EL (cell line): ENCODE results near the gene EFCAB8.
"Not testable (repeated sequence)": the region's sequence is repeated elsewhere in the genome, so short reads cannot be mapped to it uniquely, and the experiment has no call there.

Experiments
- DNase-seq: peaks from one replicate; pipeline ENCODE4 v3.0.0-alpha.2; 2016

EFCAB8 gene

GRCh38 chr20:32888636-32889035, 29.9 kb downstream of the EFCAB8 start:
- DNase-seq: no peak

DNA sequence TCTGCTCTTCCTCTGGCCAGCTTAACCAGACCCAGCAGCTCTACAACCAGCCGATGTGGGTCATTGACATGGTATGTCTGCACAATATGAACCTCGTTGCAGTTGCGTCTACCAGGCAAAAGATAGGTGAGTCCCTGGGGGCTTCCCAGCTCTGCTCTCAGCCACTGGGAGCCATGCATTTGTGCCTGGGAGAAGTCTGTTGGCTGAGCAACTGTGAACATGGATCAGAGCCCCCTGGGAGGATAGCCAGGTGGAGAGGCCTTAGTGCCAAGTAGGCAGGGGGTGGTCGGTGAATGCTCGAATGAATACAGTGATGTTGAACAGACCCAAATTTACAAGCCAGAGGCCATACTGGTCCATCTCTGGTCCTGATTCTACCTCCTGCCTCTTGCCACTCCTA, 30.6 kb downstream of the EFCAB8 start:
- DNase-seq: no peak

DNA sequence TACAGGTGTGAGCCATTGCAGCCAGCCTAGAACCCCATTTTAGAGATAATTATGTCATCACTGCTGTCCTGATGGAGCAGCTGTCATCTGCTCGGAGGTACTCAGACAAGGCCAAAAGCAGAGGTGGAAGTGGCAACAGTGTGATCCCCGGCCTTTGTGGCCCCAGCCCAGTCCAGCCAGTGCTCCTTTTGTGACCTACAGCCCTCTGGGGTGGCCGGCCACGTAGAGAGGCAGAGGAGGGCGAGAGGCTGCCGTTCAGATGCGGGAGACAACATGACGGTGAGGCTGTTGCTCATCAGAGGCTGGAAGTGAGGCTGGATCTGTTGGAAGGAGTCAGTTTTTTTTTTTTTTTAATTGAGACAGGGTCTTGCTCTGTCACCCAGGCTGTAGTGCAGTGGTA, 32.8 kb downstream of the EFCAB8 start:
- no peak for DNase-seq

DNA sequence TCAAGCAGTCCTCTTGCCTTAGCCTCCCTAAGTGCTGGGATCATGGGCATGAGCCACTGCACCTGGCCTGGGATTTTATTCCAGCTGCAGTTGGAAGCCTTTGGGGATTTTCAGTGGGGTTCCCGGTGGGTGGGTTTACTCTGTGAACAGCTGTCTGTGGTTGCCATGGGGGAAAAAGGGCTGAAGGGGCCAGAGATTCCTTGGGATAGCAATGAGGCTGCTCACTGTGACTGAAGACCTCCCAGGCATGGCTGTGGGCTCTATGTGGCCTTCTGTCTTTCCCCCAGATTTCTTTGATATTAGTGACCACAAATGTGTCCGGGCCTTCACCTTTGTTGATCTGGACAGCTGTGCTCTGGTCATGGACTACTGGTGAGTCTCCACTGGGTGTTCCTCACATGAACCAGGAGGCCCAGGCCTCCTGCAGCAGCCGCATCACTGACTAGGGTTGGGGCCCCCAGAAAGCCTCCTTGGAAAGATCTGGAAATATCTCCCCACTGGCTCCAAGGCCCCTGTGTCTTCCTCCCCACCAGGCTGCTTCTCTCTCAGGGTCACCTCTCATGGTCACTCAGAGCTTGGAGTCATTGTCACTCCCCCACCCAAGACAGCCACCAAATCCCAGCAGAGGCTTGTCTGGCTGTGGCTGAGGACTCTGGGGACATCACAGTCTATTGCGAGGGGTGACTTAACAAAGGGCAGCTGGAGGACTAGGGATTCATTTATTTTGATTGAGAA, 33.4 kb downstream of the EFCAB8 start:
- no peak for DNase-seq

- no peak for DNase-seq
These were observed 34.7 kb downstream of the EFCAB8 start for GRCh38 chr20:32893263-32894025.

DNA sequence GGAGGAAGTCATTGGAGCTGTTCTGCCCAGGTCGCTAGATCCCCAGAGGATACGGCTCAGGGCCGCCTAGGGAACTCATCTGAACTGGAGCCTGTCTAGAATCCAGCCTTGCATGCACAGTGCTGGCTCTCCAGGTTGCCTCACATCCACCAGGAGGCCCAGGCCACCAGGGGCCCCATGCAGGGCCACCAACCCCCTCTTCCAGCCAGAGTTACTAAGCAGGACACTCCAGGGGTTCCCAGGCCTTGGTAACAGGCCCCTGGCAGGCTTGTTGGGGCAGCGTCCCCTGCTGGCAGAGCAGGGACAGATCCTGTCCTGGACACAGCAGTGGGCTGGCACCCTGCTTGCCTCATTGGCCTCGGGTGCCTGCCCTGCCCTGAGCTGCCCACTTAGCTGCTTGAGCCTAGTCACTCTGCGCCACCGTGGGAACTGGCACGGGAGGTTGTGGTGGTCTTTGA, 35.3 kb downstream of the EFCAB8 start:
- DNase-seq: peak; percentile 24

- DNase-seq: no peak
These were observed 36.1 kb downstream of the EFCAB8 start for GRCh38 chr20:32894711-32895355.

- DNase-seq: no peak
These were observed 38.0 kb downstream of the EFCAB8 start for GRCh38 chr20:32896521-32897280.

DNA sequence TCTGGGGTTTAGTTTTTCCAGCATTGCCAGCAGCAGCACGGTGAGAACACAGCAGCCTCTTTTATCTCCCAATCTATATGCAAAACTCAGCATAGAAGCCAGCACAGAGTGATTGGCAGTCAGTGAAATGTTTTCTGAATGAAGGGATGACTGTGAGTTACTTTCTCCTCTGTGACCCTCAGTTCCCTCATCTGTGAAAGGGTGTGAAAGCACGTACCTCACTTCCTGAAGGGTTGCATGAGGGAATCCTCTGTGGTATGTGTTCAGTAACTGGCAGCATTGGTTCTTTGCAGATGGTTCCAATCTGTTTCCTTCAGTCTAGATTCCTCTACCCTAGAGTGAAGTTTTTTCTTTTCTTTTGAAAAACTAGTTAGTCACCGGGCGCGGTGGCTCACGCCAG, 40.0 kb downstream of the EFCAB8 start:
- DNase-seq: peak; percentile 69

DNA sequence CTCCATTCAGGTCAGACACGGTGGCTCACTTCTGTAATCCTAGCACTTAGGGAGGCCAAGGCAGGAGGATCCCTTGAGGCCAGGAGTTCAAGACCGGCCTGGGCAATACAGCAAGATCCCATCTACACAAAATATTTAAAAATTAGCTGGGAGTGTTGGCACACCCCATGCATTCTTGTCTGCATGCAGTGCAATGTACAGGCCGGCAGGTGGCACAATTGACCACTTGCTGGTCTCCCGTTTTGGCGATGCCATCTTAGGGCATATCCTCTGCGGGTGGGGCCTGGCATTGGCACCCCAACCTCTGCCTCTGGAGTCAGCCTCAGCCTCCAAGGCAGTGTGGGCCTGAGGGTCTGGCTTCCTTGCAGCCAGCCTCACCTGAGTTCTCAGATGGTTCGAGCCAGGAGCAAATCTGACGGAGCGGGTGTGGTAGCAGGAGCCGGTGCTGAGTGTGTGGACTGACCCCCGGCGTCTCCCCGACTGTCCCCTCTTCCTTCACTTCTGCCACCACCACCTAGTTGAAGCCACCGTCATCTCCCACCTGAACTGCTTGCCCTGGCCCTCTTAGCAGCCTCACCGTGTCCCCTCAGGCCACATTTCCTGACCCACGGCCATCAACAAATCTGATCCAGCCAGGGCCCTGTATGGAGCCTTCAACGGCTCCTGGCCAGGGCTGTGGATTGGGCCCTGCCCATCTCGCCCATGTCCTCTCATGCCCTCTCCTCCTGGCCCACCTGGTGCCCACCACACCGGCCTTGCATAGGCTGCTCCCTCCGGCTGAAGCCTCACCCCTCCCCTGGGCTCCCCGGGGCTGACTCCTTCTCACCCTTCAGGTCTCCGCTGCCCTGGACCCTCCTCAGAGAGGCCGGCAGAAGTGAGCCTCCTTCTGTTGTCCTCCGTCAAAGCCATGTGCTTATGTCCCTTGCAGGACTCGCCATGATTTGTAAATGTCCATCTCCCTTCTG, 44.0 kb downstream of the EFCAB8 start:
- DNase-seq: peak; percentile 51

DNA sequence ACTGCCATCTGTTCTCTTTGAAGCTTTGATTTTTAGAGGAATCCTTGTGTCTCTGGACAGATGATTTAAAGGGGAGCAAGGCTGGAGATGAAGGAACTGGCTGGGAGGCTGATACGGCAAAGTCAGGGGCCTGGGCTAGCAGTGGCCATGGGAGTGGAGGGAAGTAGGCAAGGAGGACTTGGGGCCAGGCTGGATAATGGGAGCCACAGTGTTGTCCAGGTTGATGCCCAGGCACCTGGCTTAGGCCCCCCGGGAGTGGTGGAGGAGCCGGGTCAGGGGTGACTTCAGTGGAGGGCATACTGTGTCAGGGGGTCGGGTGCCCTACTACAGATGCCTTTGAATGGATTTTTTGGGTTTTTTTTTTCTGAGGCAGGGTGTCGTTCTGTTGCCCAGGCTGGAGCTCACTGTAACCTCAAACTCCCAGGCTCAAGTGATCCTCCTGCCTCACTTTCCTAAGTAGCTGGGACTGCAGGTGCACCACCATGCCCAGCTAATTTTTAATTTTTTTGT, 45.0 kb downstream of the EFCAB8 start:
- no peak for DNase-seq

- not testable (repeated sequence) for DNase-seq
These were observed 46.0 kb downstream of the EFCAB8 start for GRCh38 chr20:32904678-32905077.

- no peak for DNase-seq
These were observed 47.5 kb downstream of the EFCAB8 start for GRCh38 chr20:32906200-32906599.

DNA sequence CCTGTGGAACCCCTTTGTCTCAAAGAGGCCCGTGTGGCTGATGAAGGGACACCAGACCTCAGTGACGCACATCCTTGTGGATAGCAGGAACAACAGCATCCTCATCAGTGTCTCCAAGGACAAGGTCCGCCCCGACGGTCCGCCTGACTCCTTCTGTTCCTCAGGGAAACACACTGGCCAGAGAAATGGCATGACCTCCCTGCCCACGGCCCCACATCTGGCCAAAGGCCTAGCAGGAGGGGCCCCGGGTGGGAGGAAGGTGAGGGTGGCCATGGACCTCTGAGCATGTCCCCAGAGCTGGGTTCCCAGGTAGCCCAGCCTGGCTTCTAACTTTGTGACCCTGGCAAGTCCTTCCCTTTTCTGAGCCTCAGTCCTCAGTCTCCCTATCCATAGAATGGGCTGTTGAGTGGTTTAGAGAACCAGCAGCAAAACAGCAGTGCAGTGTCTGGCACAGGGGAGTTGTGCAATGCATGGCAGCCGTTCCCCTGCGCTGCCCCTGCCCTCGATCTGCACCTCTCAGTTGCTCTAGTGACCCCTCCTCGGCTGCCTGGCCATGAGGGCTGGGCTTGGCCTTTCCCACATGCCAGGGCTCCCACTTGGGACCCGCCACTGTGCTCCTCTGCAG, 48.3 kb downstream of the EFCAB8 start:
- DNase-seq: no peak

DNA sequence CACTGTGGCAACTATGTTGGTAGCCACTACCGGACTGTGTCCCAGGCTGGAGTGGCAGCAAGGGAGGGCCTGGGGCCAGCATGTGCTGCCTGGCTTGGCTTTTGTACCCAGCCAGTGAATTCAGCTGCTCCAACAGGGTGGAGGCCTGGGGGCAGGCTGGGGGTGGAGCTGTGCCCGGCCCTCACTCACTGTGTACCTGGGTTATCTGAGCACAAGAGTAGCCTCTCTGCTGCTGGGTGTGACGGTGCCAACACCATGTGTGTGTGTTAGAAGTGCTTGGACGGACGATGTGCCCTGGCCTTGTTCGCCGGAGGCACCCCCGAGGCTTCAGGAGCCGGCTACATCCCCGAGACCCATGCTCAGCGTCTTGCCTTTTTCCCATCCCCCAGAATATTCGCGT, 49.2 kb downstream of the EFCAB8 start:
- DNase-seq: no peak

GRCh38 chr20:32908334-32909292, 49.9 kb downstream of the EFCAB8 start:
- DNase-seq: no peak

- DNase-seq: no peak
These were observed 50.7 kb downstream of the EFCAB8 start for GRCh38 chr20:32909451-32909850.

- DNase-seq: no peak
These were observed 51.3 kb downstream of the EFCAB8 start for GRCh38 chr20:32909896-32910571.

DNA sequence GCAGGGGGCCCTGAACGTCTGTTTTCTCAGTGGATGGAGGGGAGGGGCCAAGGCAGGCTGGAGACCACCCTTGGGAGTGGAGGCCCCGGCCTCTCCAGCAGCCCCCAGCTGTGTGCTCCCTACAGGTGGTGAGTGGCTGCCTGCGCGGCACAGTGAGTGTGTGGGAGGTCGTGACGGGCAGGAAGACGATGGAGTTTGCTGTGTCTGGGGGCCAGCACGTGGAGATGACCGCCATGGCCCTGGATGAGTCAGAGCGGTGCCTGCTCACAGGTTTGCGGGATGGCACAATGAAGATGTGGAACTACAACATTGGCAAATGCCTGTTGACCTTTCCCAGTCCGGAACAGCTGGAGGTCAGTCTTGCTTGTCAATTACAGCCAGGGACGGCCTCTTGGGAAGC, 52.6 kb downstream of the EFCAB8 start:
- DNase-seq: no peak
